Stimulated activated CD4-positive, alpha-beta T cell treated with anti-CD3 and anti-CD28 coated beads, Interleukin-12 subunit alpha, Interleukin-12 subunit beta, amount 100 ng/mL, for 4 hours (primary cell): ENCODE measurements around the gene ANK3.

ENCODE experiments used
- DNase-seq: peaks from one replicate; pipeline ENCODE4 v3.0.0-alpha.2; 2020

ANK3 gene

GRCh38 chr10:60208676-60209269, 180.9 kb downstream of the ANK3 start:
- DNase-seq: no peak

GRCh38 chr10:60207894-60208293, 181.8 kb downstream of the ANK3 start:
- no peak for DNase-seq

- DNase-seq: no peak
Measured at GRCh38 chr10:60206735-60207134, 182.9 kb downstream of the ANK3 start.

- no peak for DNase-seq
Measured at GRCh38 chr10:60205741-60206140, 183.9 kb downstream of the ANK3 start.

- no peak for DNase-seq
Measured at GRCh38 chr10:60203993-60204618, 185.6 kb downstream of the ANK3 start.

GRCh38 chr10:60200682-60201053, 189.0 kb downstream of the ANK3 start:
- no peak for DNase-seq

GRCh38 chr10:60200012-60200681, 189.5 kb downstream of the ANK3 start:
- DNase-seq: no peak

- no peak for DNase-seq
Measured at GRCh38 chr10:60197206-60197605, 192.5 kb downstream of the ANK3 start.

GRCh38 chr10:60194421-60194820, 195.3 kb downstream of the ANK3 start:
- no peak for DNase-seq

GRCh38 chr10:60192946-60193345, 196.7 kb downstream of the ANK3 start:
- no peak for DNase-seq

- no peak for DNase-seq
Measured at GRCh38 chr10:60189861-60190475, 199.7 kb downstream of the ANK3 start.

GRCh38 chr10:60188548-60188947, 201.1 kb downstream of the ANK3 start:
- no peak for DNase-seq

GRCh38 chr10:60187691-60188090, 202.0 kb downstream of the ANK3 start:
- DNase-seq: no peak

- no peak for DNase-seq
Measured at GRCh38 chr10:60186315-60187071, 203.2 kb downstream of the ANK3 start.

GRCh38 chr10:60185421-60185820, 204.3 kb downstream of the ANK3 start:
- DNase-seq: no peak

- DNase-seq: no peak
Measured at GRCh38 chr10:60182691-60183090, 207.0 kb downstream of the ANK3 start.

- DNase-seq: no peak
Measured at GRCh38 chr10:60176925-60177324, 212.8 kb downstream of the ANK3 start.

GRCh38 chr10:60175441-60175971, 214.2 kb downstream of the ANK3 start:
- DNase-seq: no peak

- DNase-seq: no peak
Measured at GRCh38 chr10:60172363-60172990, 217.2 kb downstream of the ANK3 start.

GRCh38 chr10:60171436-60172013, 218.2 kb downstream of the ANK3 start:
- DNase-seq: no peak

GRCh38 chr10:60170250-60170649, 219.4 kb downstream of the ANK3 start:
- DNase-seq: no peak

GRCh38 chr10:60169111-60169510, 220.6 kb downstream of the ANK3 start:
- no peak for DNase-seq
